ENCODE results near the gene PEX11G. TPM values are rescaled to one million over a fixed set of nuclear protein-coding genes. Genes with fewer than 3 reads are reported as not detected.

The PEX11G gene
- total and polyA plus RNA-seq, 9 of the 15 experiments (the other 6 are each of a cell fraction or from before 2014, with no cell fraction given), result 0.07 to 3.2 (median 0.70) TPM; not detected in 1

DNA sequence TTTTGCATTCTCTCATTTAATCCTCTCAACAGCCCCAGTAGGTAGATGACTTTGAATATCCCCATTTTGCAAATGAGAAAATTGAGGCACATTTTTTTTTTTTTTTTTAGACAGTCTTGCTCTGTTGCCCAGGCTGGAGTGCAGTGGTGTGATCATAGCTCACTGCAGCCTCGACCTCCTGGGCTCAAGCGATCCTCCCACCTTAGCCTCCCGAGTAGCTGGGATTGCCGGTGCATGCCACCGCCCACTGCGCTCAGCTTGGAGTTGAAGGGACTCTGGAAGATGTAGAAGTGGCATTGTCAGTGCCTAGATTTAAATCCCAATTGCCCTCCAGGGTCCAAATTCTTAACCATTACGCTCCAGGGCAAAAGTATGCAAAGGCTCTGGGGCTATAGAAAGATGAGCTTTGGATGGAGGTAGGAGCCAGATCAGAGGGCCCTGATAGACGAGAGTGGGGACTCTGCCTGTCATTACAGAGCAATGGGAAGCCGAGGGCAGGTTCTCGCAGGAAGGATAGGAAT lies 32.8 kb upstream of the PEX11G start:
- FAIRE-seq, result peak; percentile 15
- peaks cover 3% of the 10 kb centered on the region; the same call in 1 of the 3 replicates for H3K36me3 ChIP-seq (ENCODE audit: control insufficient read depth, insufficient read depth, low read length)
- peaks cover 4% of the 10 kb centered on the region; the same call in 2 of the 3 replicates for H3K79me2 ChIP-seq (ENCODE audit: control insufficient read depth, insufficient read depth, low read length)
- peak overlapping the region; percentile 88 for H2AFZ ChIP-seq (ENCODE audit: low read depth, low read length)
- peak overlapping the region; percentile 53 to 87; a peak in 3 of 4 replicates for H3K9ac ChIP-seq (ENCODE audit: insufficient read depth in 1 of 2, low read depth in 2 of 2, low read length in 2 of 2)
- 58% methylated on average over 10 of the region's 10 CpGs for WGBS (ENCODE audit: insufficient coverage, low coverage, missing lambda C conversion rate)
- TF ChIP-seq CEBPG (CRISPR knock-in tag; IDR thresholded peaks at IDR 0.05) (no peak), CEBPG (tag; conservative IDR thresholded peaks at IDR 0.05 in 1 of 2, IDR thresholded peaks at IDR 0.05 in 1 of 2) (no peak), DPF2 (IDR thresholded peaks at IDR 0.05) (no peak), BRD4 (IDR thresholded peaks at IDR 0.05) (no peak), ZNF121 (CRISPR knock-in tag; conservative IDR thresholded peaks at IDR 0.05) (0 out of 2 replicates have a peak, but pooled peaks have one; percentile 21), TEAD1 (CRISPR knock-in tag; IDR thresholded peaks at IDR 0.05) (no peak), ERF (CRISPR knock-in tag; IDR thresholded peaks at IDR 0.05) (no peak)
- TF ChIP-seq, protein P1, sequence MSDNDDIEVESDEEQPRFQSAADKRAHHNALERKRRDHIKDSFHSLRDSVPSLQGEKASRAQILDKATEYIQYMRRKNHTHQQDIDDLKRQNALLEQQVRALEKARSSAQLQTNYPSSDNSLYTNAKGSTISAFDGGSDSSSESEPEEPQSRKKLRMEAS (CRISPR knock-in tag; IDR thresholded peaks at IDR 0.05), result no peak
- ATAC-seq, result no peak
- H3K4me2 ChIP-seq (ENCODE audit: insufficient read depth, low read length), result peak overlapping the region; percentile 88
- H3K4me1 ChIP-seq (replicated peaks in 1 of 2; ENCODE audit: control insufficient read depth in 2 of 2, insufficient read depth in 2 of 2, low read length in 2 of 2), result peaks cover 6 to 33% of the 10 kb centered on the region in 2 experiments; a peak in 4 of 5 replicates
- no peaks in the 10 kb centered on the region for H3K9me3 ChIP-seq (replicated peaks; ENCODE audit: control insufficient read depth, insufficient read depth, low read depth, low read length)
- no peaks in the 10 kb centered on the region for H3K27me3 ChIP-seq (ENCODE audit: control insufficient read depth in 2 of 2, insufficient read depth in 2 of 2, low read length in 2 of 2)
- POLR2A ChIA-PET, result interaction anchor here (0.6 to 1.7 kb wide), 7 partner anchors 9 to 193 kb away, joined by 3 to 7 read pairs (median 3); a partner anchor contains a TSS
- DNase-seq (ENCODE audit: extremely low read depth in 1 of 4, low spot score in 3 of 4), result no peak
- no peaks in the 10 kb centered on the region for H4K20me1 ChIP-seq (replicated peaks; ENCODE audit: control insufficient read depth, insufficient read depth, low read length)
- intact Hi-C loops (cut with micrococcal nuclease) (no loop called here), in situ Hi-C loops (cut with MboI) (no loop called here)
- CTCF ChIA-PET (ENCODE audit: low intra/inter-chr PET ratio), result no interaction called here
- no TSS peak for BruUV-seq (replicated peaks)
- peak overlapping the region; percentile 68; the same call in 1 of the 2 replicates for H3K4me3 ChIP-seq
- H3K27ac ChIP-seq (ENCODE audit: extremely low read depth, low read depth, low read length), result no peak overlapping the region
- no peaks in the 10 kb centered on the region for H3K9me1 ChIP-seq (ENCODE audit: control insufficient read depth, insufficient read depth, low read length)

Measured in K562 (cell line).